ENCODE data around the gene CACYBP.

GRCh38 chr1:175024773-175025172 lies 25.0 kb downstream of the CACYBP start:
- TF ChIP-seq CTCF (IDR thresholded peaks at IDR 0.05; ENCODE audit: control extremely low read depth in 1 of 3, insufficient read depth in 1 of 3, low read depth in 1 of 3, low read length in 3 of 3), result no peak
- no peak for TF ChIP-seq RXRA (IDR thresholded peaks at IDR 0.05; ENCODE audit: insufficient read depth, low read depth, low read length)
- TF ChIP-seq POLR2AphosphoS5 (IDR thresholded peaks at IDR 0.05; ENCODE audit: low read depth, low read length), result no peak
- no peak for TF ChIP-seq HDAC2 (IDR thresholded peaks at IDR 0.05; ENCODE audit: borderline replicate concordance in 1 of 2, low read depth in 2 of 2, low read length in 2 of 2)
- no peak for TF ChIP-seq NRF1 (IDR thresholded peaks at IDR 0.05; ENCODE audit: low read depth, low read length)
- no peak for TF ChIP-seq EZH2 (IDR thresholded peaks at IDR 0.05; ENCODE audit: low read depth, low read length, severe bottlenecking)
- TF ChIP-seq GABPA (IDR thresholded peaks at IDR 0.05; ENCODE audit: borderline replicate concordance, insufficient read depth, low read length), result no peak
